GM19397 (cell line): ENCODE measurements around the gene MMEL1.

Experiments used
- ATAC-seq: cut with Tn5 transposase; IDR thresholded peaks from one replicate; pipeline ENCODE4 v1.9.1; 2021; ENCODE audit warnings: mild to moderate bottlenecking, moderate library complexity; ENCODE audit not compliant: unreplicated experiment

MMEL1 gene

DNA sequence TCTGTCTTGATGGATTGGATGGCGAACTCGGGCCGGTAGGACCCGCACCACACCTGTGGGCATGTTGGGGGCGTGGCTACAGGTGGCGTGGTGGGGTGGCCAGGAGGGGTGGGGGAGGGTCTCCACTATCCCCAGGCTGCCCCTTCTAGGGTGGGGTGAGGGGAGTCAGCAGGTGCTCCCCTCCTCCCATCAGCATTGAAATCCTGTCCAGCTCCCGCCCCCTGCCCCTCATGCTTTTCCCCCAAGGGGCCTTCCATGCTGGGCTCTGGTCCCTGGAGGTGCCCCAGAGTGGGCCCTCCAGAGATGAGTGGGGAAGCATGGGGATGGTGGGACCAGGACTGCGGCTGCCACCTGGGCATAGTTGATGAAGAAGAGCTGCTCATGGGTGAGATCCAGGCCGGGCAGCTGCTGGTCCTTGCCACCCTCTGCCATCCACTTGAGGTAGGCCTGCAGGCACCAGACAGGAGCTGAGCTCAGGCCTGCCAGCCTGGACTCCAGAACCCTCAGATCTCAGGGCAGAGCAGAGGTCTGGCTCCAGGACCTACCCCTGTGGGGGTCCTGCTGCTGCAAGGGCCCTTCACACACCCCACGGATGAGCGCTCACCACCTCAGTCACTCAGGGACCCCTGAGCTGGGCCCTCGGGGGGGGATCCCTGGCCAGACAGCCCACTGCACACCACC, 41.1 kb downstream of the MMEL1 start:
- ATAC-seq = no peak

DNA sequence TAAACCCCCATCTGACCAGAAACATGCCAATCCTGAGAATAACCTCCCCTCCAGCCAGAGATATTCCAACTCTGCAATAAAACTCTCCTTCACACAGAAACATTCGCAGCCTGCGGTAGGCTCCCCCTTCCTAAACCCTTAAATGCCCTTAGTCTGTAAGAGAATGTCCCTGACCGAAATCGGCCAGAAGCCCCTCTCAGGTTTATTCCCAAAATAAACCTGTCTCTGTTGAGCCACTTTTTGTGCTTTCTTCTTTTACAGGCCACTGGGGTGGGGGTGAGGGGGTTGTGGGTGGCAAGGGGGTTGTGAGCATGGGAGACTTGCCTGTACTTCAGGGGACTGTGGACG, 41.6 kb downstream of the MMEL1 start:
- ATAC-seq = no peak

GRCh38 chr1:2590233-2591141, 42.3 kb downstream of the MMEL1 start:
- no peak for ATAC-seq

DNA sequence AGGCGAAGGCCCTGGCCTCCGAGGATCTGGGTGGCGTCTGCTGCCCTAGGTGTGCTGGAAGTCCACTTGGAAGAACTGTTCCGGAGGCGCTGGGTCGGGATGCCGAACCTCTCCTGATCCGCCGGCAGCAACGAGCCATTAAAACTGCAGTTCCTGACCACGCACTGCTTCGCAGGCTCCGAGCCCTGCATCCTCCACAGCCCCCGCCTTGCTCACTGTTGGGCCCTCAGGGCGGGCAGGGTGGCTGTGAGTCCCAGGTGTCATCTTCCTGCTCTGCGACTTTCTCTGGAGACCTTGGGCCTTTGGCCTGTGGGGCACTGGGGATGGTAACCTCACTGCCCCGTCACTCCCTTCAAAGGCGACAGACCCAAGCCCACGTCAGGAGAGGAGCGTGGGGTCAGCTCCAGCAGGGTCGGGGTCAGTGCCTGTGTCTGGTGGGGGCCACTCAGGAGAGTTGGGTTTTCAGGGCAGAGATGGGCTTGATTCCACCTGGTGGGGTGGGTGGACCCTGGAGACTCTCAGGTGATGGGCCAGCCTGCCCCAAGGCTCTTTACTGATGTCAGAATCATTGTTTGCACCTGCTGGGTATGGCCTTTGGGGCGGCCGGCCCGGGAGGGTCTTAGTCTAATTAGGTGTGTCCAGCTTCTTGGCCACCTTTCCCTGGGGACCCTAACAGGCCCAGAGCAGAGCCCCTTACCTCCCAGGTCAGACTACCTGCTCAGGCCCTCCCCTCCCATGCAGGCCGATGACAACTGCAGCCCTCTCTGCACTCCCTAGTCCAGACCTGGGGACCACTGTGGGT, 43.2 kb downstream of the MMEL1 start:
- no peak for ATAC-seq

DNA sequence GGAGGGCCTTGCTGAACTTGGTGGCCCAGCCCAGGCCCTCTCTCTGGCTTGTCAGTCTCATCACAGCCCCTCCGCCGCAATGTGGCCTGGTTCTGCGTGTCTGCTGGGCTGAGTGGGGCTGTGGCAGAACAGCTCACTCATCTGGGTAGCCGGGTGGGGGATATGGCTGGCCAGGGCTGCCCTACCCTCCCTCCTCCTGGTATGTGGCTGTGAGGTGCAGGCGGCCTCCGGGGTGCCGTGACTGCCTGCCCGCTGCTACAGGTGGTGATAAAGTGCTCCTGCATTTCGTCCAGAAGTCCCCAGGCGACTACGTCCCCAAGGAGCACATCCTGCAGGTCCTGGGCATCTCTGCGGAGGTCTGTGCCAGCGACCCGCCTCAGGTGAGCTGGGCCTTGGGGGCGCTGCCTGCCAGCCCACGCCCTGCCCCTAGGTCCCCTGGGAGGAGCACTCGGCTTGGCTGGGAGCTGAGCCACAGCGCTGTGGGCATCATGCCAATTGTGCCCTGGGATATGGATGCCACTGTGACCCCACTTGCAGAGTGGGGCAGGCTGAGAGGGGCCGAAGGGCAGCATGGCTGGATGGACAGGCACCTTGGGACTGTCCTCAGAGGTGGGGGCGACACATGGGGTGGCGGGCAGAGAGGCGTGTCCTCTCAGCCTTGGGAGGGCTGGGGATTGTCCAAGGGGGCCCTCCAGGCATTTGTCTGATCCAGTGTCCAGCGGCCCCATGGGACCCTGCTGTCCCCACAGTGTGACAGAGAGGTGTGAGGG, 44.0 kb downstream of the MMEL1 start:
- no peak for ATAC-seq

DNA sequence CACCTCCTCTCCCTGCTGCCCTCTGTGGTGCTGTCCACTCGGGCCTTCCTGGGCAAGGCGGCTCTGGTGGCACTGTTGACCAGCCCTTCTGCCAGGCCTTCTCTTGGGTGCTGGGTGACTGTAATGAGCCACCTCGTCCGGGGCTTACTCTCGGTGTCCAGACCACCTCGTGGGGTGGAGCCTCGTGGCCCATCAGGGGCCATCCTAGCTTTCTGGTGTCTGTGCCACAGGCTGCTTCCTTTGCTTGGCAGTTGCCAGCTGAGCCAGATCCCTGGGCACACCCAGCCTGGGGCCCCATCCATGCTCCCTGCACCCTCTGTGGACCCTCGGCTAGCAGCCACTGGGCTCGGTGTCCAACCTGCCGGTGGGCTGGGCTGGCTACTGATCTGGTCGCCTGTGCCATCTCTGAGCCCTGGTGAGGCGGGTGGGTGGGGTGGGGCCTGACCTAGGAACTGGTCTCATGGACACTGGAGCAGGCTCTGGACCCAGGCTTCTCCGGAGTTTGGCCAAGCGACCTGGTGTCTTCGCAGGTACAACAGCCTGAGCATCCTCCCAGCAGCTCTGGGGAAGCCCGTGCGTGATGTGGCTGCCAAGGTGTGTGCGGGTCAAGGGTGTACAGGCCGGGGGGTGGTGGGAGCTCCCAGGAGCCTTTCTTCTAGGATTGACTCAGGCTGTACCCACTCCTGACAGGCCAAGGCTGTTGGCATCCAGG, 44.8 kb downstream of the MMEL1 start:
- ATAC-seq = no peak

DNA sequence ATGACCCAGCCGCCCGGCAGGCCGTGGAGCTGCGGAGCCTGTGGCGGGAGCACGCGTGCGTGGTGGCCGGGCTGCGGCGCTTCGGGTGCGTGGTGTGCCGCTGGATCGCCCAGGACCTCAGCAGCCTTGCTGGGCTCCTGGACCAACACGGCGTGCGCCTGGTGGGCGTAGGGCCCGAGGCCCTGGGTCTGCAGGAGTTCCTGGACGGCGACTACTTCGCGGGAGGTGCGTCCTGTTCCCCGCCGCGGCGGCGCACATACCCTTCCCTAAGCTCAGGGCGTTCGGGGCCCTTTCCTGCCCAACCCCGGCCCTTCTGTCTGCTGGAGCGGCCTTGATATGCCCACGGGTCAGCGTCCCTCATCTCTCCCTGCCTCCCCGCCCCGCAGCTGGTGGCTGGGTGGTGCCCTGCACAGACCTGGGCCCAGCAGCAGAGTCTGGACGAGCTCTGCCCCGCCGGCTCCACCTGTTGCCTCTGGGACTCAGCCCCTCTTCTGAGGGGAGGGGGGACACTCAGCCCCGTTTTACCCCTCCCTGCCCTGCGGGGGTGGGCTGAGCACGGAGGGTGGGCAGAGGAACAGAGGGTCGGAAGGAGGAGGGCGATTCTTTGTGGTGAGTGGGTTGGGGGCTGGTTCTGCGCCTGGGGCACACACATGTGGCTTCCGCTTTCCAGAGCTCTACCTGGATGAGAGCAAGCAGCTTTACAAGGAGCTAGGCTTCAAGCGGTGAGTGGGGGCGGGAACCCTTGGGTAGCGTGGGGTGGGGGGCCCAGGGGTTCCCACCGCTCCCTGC, 45.6 kb downstream of the MMEL1 start:
- ATAC-seq = no peak

GRCh38 chr1:2586154-2587070, 46.4 kb downstream of the MMEL1 start, which contains the start of gene PRXL2B:
Gene PRXL2B (plus strand): TSS chr1:2586777. CDS start chr1:2586886, 109 bp downstream.
- ATAC-seq = peak; percentile 65

DNA sequence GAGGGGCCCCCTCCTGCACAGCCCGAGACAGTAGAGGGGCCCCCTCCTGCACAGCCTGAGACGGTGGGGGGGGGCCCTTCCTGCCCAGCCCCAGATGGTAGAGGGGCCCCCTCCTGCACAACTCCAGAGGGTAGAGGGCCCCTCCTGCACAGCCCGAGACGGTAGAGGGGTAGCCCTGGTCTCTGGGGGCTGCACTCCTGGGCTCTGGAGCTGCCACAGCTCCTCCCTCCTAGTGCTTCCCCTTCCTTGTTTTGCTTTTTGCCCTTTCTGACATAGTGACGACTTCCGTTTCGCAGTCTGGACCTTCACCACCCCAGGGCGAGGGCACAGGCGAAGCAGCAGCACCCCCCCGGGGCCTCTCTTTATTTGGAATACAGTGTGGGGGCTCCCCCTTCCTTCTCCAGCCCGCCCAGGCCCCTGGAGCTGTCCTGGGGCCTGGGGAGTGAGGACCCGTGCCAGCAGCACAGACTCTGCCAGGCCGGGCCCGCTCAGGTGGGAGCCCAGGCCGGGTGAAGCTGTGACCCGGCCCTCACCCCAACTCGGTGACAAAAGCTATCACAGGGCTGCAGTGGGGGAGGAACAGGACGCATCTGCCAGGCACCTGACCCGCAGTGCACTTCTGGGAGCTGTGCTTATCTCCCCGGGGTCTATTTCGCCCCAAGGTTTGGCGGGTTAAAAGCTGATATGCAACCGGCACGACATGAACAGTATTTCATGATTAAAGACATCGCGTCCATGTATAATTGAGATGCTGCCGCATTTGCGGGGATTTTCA, 47.3 kb downstream of the MMEL1 start:
- ATAC-seq = peak; percentile 31

DNA sequence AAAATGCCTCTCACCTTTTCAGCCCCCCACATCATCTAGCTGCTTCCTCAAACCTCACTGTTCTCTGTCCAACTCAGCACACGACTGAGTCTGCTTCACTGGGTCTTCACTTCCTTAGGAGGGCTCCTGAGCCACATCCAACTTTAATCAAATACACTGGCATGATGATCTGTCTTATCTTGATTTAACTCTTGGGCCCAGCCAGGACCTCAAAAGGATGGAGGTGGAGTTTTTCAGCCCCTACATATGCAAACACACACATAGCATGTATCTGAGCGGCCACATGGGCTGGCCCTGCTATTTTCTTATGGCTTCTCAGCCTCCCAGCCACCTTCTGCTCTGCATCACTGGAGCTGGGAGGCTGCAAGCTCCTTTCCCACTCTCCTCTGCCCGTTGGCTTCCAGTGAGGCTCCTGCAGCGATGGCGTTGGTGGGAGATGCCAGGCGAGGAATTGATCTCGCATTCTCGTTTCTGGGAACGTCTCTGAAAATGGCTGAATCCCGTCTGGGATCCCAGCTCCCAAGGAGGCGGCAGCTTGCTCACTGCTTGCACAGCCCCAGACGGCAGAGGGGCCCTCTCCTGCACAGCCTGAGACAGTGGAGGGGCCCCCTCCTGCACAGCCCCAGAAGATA, 48.0 kb downstream of the MMEL1 start:
- no peak for ATAC-seq

GRCh38 chr1:2583871-2584351, 48.9 kb downstream of the MMEL1 start:
- no peak for ATAC-seq

GRCh38 chr1:2583331-2583791, 49.5 kb downstream of the MMEL1 start:
- ATAC-seq = no peak

- no peak for ATAC-seq
Measured at GRCh38 chr1:2582391-2582790, 50.4 kb downstream of the MMEL1 start.

DNA sequence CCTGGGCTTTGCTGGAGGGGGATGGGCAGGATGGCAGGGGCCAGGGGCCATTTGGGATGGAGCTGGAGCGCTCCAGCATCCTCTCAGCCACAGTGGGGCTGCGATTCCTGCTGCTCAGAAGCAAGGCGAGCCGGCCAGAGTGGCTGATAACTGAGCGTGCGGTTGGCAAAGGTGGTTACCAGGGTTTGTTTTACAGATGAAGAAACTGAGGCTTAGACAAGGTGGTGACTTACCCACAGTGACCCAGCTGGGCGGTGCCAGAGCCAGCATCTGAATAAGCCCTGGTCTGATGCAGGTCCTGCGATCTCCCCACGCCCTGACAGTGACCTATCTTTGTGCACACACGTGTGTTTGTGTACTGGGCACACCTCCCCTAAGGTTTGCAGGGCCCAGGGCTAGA, 52.1 kb downstream of the MMEL1 start:
- ATAC-seq = no peak

DNA sequence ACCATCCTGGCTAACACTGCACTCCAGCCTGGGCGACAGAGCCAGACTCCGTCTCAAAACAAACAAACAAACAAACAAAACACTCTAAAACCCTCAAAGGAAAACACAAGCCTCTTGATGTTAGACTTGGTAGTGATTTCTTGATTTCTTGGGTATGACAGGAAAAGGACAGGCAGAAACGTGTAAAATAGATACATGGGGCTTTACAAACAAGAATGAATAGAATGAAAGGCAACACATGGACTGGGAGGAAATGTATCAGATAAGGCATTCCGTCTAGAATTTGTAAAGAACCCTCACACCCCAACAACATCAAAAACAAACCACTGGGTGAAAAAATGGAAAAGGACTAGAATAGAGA, 54.1 kb downstream of the MMEL1 start:
- ATAC-seq = no peak

DNA sequence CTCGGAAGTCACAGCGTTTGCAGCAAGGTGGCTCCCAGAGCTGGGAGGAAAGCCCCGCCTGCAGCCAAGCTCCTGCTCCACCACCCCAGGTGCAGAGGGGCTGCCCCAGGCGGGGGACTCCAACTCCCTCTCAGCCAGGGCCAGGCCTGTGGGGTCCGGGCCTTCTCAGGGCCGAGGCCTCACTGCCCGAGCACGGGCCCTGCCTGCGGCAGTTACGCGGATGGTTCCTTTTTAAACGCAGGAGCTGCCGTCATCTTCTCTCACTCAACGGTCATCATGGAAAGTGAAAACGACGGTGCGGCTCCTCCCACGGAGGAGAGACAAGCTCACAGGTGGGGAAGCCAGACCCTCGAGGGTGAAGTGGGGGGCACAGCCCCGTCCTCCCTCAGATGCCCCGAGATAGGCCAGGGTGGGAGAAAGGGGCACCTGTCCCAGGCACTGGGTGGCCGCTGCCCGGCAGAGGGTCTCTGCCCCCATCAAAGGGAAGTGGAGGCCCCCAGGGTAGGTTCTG, 55.2 kb downstream of the MMEL1 start:
- ATAC-seq = peak; percentile 41
